Measurements from ENCODE around the gene PCGF3.
"Not testable (repeated sequence)": the region's sequence is repeated elsewhere in the genome, so short reads cannot be mapped to it uniquely, and the experiment has no call there.

Gene PCGF3

DNA sequence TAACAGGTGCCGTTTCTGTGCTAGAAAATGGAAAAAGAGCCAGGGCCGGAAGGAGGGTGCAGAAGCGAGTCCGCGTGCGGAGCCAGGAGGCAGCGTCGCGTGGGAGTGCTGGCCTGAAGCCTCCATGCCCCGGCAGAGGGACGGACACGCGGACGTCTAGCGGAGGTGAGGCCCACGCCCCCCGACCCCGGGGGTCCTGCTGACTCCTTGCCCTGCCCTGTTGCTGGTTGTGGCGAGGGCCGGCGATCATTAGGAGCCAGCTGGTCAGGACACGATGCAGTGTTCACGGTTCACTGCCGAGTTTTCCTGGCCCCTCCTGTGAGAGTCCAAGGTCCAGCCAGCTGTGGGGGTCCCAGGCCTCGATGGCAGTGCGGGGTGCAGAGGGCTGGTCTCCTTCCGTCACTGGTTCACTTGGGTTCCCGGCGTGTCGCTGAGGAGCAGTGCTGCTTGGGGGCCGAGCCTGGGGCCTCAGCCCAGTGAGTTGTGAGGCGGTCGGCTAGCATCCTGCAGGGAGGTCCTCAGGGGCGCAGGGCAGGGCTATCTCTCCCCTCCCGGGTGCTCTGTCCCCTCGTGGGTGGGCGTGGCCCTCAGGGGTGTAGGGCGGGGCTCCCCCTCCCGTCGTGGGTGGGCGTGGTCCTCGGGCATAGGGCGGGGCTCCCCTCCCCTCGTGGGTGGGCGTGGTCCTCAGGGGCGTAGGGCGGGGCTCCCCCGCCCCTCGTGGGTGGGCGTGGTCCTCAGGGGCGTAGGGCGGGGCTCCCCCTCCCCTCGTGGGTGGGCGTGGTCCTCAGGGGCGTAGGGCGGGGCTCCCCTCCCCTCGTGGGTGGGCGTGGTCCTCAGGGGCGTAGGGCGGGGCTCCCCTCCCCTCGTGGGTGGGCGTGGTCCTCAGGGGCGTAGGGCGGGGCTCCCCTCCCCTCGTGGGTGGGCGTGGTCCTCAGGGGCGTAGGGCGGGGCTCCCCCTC, 25.6 kb downstream of the PCGF3 start:
- H3K9me3 ChIP-seq (ENCODE audit: control extremely low read depth in 1 of 5, control insufficient read depth in 4 of 5, insufficient read depth in 2 of 5, low read depth in 1 of 5, low read length in 4 of 5); H3K4me3 ChIP-seq (ENCODE audit: control insufficient read depth in 1 of 7, extremely low read depth in 1 of 7, insufficient read depth in 4 of 7, low read depth in 2 of 7, low read length in 6 of 7); DNase-seq; H3K27me3 ChIP-seq (replicated peaks in 2 of 5; ENCODE audit: control insufficient read depth in 4 of 5, insufficient read depth in 5 of 5, low read length in 4 of 5); CTCF ChIA-PET; POLR2A ChIA-PET; H3K27ac ChIP-seq (ENCODE audit: insufficient read depth in 1 of 2, low read depth in 1 of 2, low read length in 2 of 2, poor library complexity in 1 of 2, severe bottlenecking in 2 of 2): not testable (repeated sequence)
- Histone ChIP-seq H3K4me1 (ENCODE audit: control extremely low read depth in 1 of 4, control insufficient read depth in 4 of 4, insufficient read depth in 4 of 4, low read length in 3 of 4) (peaks cover 0 to 29% (median 12%) of the 10 kb centered on the region in 4 experiments), H3K36me3 (ENCODE audit: control insufficient read depth in 4 of 4, insufficient read depth in 4 of 4, low read length in 3 of 4) (peaks cover 5 to 49% (median 38%) of the 10 kb centered on the region in 4 experiments)
- whole genome bisulfite sequencing (ENCODE audit: insufficient coverage) = 95% methylated on average over 37 of the region's 68 CpGs

DNA sequence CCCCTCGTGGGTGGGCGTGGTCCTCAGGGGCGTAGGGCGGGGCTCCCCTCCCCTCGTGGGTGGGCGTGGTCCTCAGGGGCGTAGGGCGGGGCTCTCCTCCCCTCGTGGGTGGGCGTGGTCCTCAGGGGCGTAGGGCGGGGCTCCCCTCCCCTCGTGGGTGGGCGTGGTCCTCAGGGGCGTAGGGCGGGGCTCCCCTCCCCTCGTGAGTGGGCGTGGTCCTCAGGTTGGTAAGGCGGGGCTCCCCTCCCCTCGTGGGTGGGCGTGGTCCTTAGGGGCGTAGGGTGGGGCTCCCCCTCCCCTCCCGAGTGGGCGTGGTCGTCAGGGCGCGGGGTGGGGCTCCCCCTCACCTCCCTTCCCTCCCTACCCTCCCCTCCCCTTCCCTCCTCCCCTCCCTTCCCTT, 26.3 kb downstream of the PCGF3 start:
- H3K4me3 ChIP-seq (ENCODE audit: control insufficient read depth in 1 of 7, extremely low read depth in 1 of 7, insufficient read depth in 4 of 7, low read depth in 2 of 7, low read length in 6 of 7); POLR2A ChIA-PET; DNase-seq; H3K27ac ChIP-seq (ENCODE audit: insufficient read depth in 1 of 2, low read depth in 1 of 2, low read length in 2 of 2, poor library complexity in 1 of 2, severe bottlenecking in 2 of 2); H3K9me3 ChIP-seq (ENCODE audit: control extremely low read depth in 1 of 5, control insufficient read depth in 4 of 5, insufficient read depth in 2 of 5, low read depth in 1 of 5, low read length in 4 of 5); CTCF ChIA-PET; H3K27me3 ChIP-seq (replicated peaks in 2 of 5; ENCODE audit: control insufficient read depth in 4 of 5, insufficient read depth in 5 of 5, low read length in 4 of 5): not testable (repeated sequence)
- WGBS (ENCODE audit: insufficient coverage) = no CpG with 5 or more reads among the region's 27 CpGs
- Histone ChIP-seq H3K4me1 (ENCODE audit: control extremely low read depth in 1 of 4, control insufficient read depth in 4 of 4, insufficient read depth in 4 of 4, low read length in 3 of 4) (peaks cover 0 to 21% (median 8%) of the 10 kb centered on the region in 4 experiments), H3K36me3 (ENCODE audit: control insufficient read depth in 4 of 4, insufficient read depth in 4 of 4, low read length in 3 of 4) (peaks cover 8 to 54% (median 40%) of the 10 kb centered on the region in 4 experiments)

DNA sequence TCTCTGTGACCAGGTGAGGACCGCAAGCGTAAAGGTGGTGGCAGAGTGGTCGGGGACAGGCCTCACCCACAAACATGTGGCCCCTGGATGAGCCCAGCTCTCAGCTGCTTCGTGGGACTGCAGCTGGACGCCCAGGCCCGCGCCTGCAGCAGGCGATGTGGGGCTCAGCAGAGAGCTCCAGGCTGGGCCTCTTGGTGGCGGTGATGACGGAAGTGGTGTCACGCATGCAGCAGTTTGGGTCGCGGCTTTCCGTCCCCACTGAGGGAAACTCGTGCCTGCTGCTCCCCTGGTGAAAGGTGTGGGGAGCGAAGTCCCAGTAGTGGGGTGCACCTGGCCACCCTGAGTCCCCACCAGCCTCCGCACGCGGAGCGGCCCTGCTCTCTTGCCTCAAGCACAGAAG, 26.9 kb downstream of the PCGF3 start:
- ChIA-PET CTCF (interaction anchor here (1.3 kb wide), 1 partner anchor 10 kb away, joined by 5 read pairs; no protein-coding TSS in a partner anchor), POLR2A (no interaction called here)
- 91% methylated on average over 20 of the region's 20 CpGs for WGBS (ENCODE audit: insufficient coverage)
- Histone ChIP-seq H3K4me3 (ENCODE audit: control insufficient read depth in 1 of 7, extremely low read depth in 1 of 7, insufficient read depth in 4 of 7, low read depth in 2 of 7, low read length in 6 of 7) (no peak overlapping the region), H3K4me1 (ENCODE audit: control extremely low read depth in 1 of 4, control insufficient read depth in 4 of 4, insufficient read depth in 4 of 4, low read length in 3 of 4) (peaks cover 0 to 16% (median 7%) of the 10 kb centered on the region in 4 experiments), H3K27ac (ENCODE audit: insufficient read depth in 1 of 2, low read depth in 1 of 2, low read length in 2 of 2, poor library complexity in 1 of 2, severe bottlenecking in 2 of 2) (no peak overlapping the region), H3K36me3 (ENCODE audit: control insufficient read depth in 4 of 4, insufficient read depth in 4 of 4, low read length in 3 of 4) (peaks cover 10 to 59% (median 43%) of the 10 kb centered on the region in 4 experiments), H3K27me3 (replicated peaks in 2 of 5; ENCODE audit: control insufficient read depth in 4 of 5, insufficient read depth in 5 of 5, low read length in 4 of 5) (no peaks in the 10 kb centered on the region), H3K9me3 (ENCODE audit: control extremely low read depth in 1 of 5, control insufficient read depth in 4 of 5, insufficient read depth in 2 of 5, low read depth in 1 of 5, low read length in 4 of 5) (no peaks in the 10 kb centered on the region)
- DNase-seq = peak in 2 of 3 donors; percentile 36 to 52

DNA sequence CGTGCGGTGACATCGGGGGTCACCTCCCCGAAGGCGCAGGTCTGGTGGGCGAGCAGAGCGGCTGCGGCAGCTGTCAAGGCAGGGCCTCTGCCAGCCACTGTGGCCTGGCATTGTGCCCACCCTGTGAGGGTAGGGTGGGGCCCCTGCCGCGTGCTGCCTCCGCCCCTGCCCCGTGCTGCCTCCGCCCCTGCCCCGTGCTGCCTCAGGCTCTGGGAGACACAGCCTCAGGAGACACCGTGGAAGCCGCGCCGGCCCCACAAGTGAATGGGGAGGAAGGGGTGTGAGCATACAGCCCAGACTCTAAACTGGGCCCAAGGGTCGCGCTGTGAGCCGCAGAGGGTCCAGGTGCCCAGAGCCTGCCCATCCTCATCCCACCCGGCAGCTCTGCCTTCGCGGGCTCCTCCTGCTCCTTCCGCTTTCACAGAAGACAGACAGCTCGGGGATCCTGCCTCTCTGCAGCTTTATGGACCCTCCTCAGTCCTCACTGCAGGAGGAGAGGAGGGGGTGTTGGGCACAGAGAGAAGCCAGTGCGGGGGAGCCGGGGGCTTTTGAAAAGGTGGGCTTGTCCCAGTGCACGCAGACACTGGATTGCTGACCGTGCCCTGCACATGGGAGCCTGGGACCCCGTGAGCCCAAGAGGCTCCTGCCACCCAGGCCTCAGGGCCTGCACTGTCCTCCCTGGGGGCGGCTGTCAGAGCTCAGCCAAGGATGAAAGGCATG, 27.4 kb downstream of the PCGF3 start:
- H3K9me3 ChIP-seq (ENCODE audit: control extremely low read depth in 1 of 5, control insufficient read depth in 4 of 5, insufficient read depth in 2 of 5, low read depth in 1 of 5, low read length in 4 of 5) = no peaks in the 10 kb centered on the region
- DNase-seq = peak; percentile 46 to 65 (median 60)
- peaks cover 10 to 65% (median 45%) of the 10 kb centered on the region in 4 experiments for H3K36me3 ChIP-seq (ENCODE audit: control insufficient read depth in 4 of 4, insufficient read depth in 4 of 4, low read length in 3 of 4)
- no peak overlapping the region for H3K4me3 ChIP-seq (ENCODE audit: control insufficient read depth in 1 of 7, extremely low read depth in 1 of 7, insufficient read depth in 4 of 7, low read depth in 2 of 7, low read length in 6 of 7)
- no peak overlapping the region for H3K27ac ChIP-seq (ENCODE audit: insufficient read depth in 1 of 2, low read depth in 1 of 2, low read length in 2 of 2, poor library complexity in 1 of 2, severe bottlenecking in 2 of 2)
- CTCF ChIA-PET = interaction anchor here (1.3 kb wide), 1 partner anchor 10 kb away, joined by 5 read pairs; no protein-coding TSS in a partner anchor
- peaks cover 0 to 10% (median 5%) of the 10 kb centered on the region in 4 experiments for H3K4me1 ChIP-seq (ENCODE audit: control extremely low read depth in 1 of 4, control insufficient read depth in 4 of 4, insufficient read depth in 4 of 4, low read length in 3 of 4)
- WGBS (ENCODE audit: insufficient coverage) = 80% methylated on average over 24 of the region's 32 CpGs
- H3K27me3 ChIP-seq (replicated peaks in 2 of 5; ENCODE audit: control insufficient read depth in 4 of 5, insufficient read depth in 5 of 5, low read length in 4 of 5) = no peaks in the 10 kb centered on the region
- POLR2A ChIA-PET = no interaction called here

DNA sequence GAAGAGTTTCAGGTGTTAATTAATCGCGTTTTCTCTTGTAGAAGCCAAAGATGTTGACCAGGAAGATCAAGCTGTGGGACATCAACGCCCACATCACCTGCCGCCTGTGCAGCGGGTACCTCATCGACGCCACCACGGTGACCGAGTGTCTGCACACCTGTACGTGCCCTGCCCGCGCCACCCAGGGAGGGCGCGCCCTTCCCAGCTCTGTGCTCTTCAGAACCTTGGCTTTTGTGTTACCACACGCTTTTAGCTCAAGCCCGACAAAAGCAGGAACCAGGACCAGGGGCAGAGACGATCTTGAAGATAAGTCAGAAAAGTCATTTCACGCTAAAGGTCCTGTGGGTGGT, 28.0 kb downstream of the PCGF3 start:
- H3K9me3 ChIP-seq (ENCODE audit: control extremely low read depth in 1 of 5, control insufficient read depth in 4 of 5, insufficient read depth in 2 of 5, low read depth in 1 of 5, low read length in 4 of 5) = no peaks in the 10 kb centered on the region
- DNase-seq = no peak
- H3K27me3 ChIP-seq (replicated peaks in 2 of 5; ENCODE audit: control insufficient read depth in 4 of 5, insufficient read depth in 5 of 5, low read length in 4 of 5) = no peaks in the 10 kb centered on the region
- peaks cover 10 to 68% (median 47%) of the 10 kb centered on the region in 4 experiments for H3K36me3 ChIP-seq (ENCODE audit: control insufficient read depth in 4 of 4, insufficient read depth in 4 of 4, low read length in 3 of 4)
- ChIA-PET POLR2A (no interaction called here), CTCF (interaction anchor here (1.3 kb wide), 1 partner anchor 9 kb away, joined by 5 read pairs; no protein-coding TSS in a partner anchor)
- 97% methylated on average over 17 of the region's 18 CpGs for WGBS (ENCODE audit: insufficient coverage)
- H3K27ac ChIP-seq (ENCODE audit: insufficient read depth in 1 of 2, low read depth in 1 of 2, low read length in 2 of 2, poor library complexity in 1 of 2, severe bottlenecking in 2 of 2) = no peak overlapping the region
- H3K4me1 ChIP-seq (ENCODE audit: control extremely low read depth in 1 of 4, control insufficient read depth in 4 of 4, insufficient read depth in 4 of 4, low read length in 3 of 4) = peaks cover 0 to 6% (median 3%) of the 10 kb centered on the region in 4 experiments
- H3K4me3 ChIP-seq (ENCODE audit: control insufficient read depth in 1 of 7, extremely low read depth in 1 of 7, insufficient read depth in 4 of 7, low read depth in 2 of 7, low read length in 6 of 7) = no peak overlapping the region

DNA sequence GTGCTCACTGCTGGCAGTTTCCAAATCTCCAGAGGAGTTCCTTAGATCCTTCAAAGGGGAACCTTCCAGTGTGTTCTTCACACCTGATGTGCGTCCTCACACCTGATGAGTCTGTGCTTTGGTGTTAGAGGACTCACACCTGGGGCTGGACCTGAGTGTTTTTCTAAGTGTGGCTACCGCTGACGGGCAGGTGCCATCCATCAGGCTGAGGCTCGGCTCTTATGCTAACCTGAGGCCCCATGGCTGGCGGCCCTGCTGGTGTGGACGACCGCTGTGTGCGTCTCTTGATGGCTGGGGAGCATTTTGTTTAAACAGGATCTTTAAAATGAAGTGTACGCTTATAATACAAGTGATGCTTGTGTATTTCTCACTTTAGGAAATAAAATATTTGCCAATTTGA, 28.4 kb downstream of the PCGF3 start:
- H3K27me3 ChIP-seq (replicated peaks in 2 of 5; ENCODE audit: control insufficient read depth in 4 of 5, insufficient read depth in 5 of 5, low read length in 4 of 5) = no peaks in the 10 kb centered on the region
- CTCF ChIA-PET = interaction anchor here (1.3 kb wide), 1 partner anchor 9 kb away, joined by 5 read pairs; no protein-coding TSS in a partner anchor
- POLR2A ChIA-PET = no interaction called here
- no peak overlapping the region for H3K27ac ChIP-seq (ENCODE audit: insufficient read depth in 1 of 2, low read depth in 1 of 2, low read length in 2 of 2, poor library complexity in 1 of 2, severe bottlenecking in 2 of 2)
- no peak overlapping the region for H3K4me3 ChIP-seq (ENCODE audit: control insufficient read depth in 1 of 7, extremely low read depth in 1 of 7, insufficient read depth in 4 of 7, low read depth in 2 of 7, low read length in 6 of 7)
- peaks cover 10 to 73% (median 47%) of the 10 kb centered on the region in 4 experiments for H3K36me3 ChIP-seq (ENCODE audit: control insufficient read depth in 4 of 4, insufficient read depth in 4 of 4, low read length in 3 of 4)
- peaks cover 0 to 6% (median 3%) of the 10 kb centered on the region in 4 experiments for H3K4me1 ChIP-seq (ENCODE audit: control extremely low read depth in 1 of 4, control insufficient read depth in 4 of 4, insufficient read depth in 4 of 4, low read length in 3 of 4)
- no peaks in the 10 kb centered on the region for H3K9me3 ChIP-seq (ENCODE audit: control extremely low read depth in 1 of 5, control insufficient read depth in 4 of 5, insufficient read depth in 2 of 5, low read depth in 1 of 5, low read length in 4 of 5)
- DNase-seq = no peak
- 97% methylated on average over 7 of the region's 9 CpGs for WGBS (ENCODE audit: insufficient coverage)

Data from common myeloid progenitor, CD34-positive (primary cell).